T follicular helper cell (primary cell): ENCODE results near the gene HTR3C.
"Not testable (repeated sequence)": the region's sequence is repeated elsewhere in the genome, so short reads cannot be mapped to it uniquely, and the experiment has no call there.

Source experiments
- DNase-seq: peaks from one replicate; pipeline ENCODE4 v3.0.0-alpha.2; 2020; ENCODE audit warnings: low read depth
- total RNA-seq, 2 experiments: gene quantifications; one replicate each; lab custom pipeline; 2026; lab: John Stamatoyannopoulos, UW

The HTR3C gene, protein sequence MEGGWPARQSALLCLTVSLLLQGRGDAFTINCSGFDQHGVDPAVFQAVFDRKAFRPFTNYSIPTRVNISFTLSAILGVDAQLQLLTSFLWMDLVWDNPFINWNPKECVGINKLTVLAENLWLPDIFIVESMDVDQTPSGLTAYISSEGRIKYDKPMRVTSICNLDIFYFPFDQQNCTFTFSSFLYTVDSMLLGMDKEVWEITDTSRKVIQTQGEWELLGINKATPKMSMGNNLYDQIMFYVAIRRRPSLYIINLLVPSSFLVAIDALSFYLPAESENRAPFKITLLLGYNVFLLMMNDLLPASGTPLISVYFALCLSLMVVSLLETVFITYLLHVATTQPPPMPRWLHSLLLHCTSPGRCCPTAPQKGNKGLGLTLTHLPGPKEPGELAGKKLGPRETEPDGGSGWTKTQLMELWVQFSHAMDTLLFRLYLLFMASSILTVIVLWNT
- 0 reads per million in 2 experiments for total RNA-seq

DNA sequence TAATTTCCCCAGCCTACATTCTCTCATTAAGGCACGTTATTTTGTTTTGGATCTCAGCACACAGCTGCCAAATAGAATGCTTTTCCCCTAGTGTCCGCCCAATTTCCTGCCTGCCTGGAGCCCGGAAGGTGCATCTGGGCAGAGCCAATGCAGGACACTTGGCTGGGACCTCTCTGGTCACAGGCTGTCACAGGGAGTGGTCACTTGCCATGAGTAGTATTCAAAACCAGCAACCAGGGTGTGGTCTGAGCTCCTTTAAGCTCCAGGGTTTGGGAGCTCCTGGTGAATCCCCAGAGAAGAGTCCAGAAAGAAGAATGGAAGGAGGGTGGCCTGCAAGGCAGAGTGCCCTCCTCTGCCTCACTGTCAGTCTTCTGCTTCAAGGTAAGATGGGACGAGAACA, at the start of gene HTR3C:
Gene HTR3C, plus strand, starts transcription at position 281 of the 400 bp plus-strand sequence. Its CDS starts 34 bp downstream, at position 315.
- DNase-seq, result no peak

DNA sequence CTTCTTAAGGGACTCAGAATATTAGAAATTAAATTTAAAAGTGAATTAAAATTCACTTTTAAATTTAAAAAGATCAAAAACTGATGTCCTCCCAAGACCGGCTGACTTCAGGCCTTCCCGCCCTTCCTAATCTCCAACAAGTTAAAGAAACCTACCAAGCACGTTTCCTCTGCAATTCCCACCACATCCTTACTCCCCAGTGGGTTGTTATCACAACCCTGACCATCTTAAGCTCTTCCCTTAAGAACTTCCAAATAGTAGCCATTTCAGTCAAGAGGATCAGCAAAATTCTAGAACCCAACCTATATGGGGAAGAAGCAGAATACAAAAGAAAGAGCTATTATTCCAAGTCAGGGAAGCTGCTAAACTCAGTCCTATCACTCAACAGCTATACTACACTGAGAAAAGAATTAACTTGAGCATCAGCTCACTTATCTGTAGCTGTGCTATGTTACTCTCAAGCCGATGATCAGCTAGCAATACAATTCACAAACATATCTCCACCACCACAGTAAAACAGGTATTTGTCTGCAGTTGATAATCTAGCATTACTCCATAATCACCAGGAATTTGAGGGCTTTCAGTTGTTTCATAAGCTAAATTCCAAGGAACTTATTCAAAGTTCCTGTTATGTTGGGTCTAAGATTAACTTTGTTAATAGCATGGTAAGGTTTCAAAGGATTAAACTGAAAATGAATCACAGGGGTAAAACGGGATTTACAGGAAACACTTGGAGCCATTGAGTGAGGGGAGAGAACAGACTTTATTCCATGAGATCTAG, 49.5 kb upstream of the HTR3C start:
- DNase-seq, result no peak

DNA sequence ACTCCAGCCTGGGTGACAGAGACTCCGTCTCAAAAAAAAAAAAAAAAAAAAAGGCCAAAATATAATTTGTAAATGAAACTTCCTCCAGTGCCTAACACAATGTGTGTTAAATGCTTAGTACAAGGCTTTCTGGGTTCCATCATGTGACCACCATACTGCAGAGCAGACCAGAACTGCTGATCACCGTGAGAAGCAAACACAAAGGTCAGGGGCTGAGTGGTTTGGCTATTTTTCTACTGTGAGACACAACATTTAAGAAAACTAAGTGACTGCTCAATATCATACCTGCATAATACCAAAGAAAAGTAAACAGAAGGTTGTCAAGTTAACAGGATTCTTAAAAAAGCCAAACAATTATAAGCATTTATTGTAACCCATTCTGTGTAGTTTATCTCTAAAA, 48.4 kb upstream of the HTR3C start:
- DNase-seq, result no peak

DNA sequence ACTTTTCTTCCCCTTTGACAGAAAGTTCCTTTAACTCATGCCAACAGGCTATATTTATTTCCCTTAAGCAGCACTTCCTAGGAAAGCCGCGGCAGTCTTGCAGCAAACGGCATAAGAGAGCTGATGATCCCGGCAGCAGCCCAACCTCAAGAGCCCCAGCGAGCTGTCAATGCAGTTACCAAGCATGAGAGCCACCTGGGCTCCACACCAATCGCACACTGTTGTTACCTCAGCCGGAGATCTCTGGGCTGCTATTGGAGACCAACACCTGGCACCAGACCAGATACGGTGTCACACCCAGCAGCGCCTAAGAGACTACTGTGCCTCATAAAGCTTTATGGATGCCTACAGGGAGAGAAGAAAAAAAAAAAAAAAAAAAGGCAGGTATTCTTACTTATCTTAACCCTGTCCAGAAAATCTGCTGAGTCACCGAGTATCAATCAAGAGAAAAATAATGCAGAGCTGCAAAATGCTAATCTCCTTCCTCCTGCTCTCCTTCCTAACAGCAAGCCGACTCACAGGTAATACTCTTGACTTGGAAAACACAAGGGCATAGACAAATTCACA, 46.8 kb upstream of the HTR3C start:
- DNase-seq, result no peak

DNA sequence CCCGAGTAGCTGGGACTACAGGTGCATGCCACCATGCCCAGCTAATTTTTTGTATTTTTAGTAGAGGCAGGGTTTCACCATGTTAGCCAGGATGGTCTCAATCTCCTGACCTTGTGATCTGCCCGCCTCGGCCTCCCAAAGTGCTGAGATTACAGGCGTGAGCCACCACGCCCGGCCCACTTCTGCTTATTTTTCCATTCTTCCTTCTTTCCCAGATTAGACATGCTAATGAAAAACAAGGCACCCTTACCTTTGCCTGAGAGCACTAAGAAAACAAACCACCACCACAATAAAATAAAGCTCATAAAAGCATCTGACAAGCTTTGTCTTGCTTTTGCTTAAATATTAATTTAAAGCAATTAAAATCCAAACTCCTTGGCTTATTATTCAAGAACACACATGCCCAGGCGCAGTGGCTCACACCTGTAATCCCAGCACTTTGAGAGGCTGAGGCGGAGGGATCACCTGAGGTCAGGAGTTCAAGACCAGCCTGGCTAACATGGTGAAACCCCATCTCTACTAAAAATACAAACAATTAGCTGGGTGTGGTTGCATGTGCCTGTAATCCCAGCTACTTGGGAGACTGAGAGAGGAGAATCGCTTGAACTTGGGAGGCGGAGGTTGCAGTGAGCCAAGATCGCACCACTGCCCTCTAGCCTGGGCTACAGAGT, 45.6 kb upstream of the HTR3C start:
- not testable (repeated sequence) for DNase-seq

DNA sequence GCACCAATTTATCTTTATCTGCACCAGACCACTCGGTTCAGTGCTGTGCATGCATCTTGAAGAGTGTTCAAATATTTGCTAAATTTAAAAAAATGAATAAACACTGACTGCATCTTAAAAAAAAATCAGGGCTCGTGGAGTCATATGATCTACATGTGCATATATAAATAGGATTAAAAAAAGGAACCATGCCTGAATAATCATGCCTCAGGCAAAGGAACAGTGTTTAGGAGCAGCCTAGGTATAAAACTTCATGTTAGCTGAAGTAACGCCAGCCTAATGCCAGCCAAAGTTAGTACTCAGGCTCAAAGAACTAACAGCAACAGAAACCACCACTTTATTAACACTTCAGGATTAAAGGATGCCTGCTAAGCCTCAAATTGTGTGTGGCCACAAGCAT, 44.7 kb upstream of the HTR3C start:
- no peak for DNase-seq

DNA sequence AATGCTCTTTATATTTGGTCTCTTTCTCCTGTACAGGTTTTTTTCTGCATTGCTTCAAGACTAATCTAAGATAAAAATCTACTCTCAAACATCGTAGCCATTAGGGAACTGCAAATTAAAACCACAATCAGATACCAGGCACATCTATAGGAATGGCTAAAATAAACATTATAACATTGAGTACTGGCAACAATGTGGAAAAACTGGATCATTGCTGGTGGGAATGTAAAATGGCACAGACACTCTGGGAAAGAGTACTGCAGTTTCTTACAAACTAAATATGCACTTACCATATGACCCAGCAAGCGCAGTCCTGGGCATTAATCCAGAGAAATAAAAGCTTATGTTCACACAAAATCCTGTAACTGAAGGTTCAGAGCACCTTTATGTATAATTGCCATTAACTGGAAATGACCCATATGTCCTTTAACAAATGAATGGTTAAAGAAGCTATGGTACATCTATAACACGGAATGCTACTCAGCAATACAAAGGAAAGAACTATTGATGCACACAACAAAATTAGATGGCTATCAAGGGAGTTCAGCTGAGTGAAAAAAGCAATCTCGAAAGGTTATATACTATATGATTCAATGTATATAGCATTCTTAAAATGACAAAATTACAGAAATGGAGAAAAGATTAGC, 41.5 kb upstream of the HTR3C start:
- DNase-seq, result no peak

DNA sequence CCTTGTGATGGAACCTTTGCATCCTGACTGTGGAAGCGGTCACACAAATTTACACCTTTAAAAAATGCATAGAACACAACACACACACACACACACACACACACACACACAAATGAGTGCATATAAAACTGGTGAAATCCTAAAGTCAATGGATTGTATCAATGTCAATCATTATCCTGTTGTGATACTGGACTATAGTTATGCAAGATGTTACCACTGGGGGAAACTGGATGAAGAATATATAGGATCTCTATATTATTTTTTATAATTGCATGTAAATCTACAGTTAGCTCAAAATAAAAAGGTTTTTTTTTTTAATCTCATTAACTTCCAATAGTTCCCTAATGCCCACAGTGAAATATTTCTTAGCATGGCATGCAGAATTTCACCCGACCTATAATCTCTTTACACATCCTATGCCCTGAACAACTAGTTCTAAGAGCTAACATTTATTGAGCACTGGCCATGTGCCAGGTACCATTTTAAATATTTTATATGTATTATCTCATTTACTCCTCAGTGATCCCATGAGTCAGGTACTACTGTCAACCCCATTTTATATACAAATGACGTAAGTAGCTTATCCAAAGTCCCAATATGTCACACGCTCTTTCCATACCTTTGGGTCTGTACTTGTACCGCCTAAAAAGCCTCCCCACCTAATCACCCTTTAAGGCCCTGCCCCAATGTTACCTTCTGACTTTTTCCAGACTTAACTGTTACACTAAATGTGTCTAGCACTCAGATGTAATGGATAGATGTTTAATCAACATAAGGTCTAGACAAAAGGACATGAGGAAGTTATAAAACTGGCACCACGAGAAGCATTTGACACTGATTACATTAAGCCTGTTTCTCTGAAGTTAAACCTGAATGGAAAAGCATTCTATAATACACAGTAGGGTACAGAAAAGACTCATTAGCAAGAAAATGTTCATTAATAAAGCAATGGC, 40.6 kb upstream of the HTR3C start:
- no peak for DNase-seq

DNA sequence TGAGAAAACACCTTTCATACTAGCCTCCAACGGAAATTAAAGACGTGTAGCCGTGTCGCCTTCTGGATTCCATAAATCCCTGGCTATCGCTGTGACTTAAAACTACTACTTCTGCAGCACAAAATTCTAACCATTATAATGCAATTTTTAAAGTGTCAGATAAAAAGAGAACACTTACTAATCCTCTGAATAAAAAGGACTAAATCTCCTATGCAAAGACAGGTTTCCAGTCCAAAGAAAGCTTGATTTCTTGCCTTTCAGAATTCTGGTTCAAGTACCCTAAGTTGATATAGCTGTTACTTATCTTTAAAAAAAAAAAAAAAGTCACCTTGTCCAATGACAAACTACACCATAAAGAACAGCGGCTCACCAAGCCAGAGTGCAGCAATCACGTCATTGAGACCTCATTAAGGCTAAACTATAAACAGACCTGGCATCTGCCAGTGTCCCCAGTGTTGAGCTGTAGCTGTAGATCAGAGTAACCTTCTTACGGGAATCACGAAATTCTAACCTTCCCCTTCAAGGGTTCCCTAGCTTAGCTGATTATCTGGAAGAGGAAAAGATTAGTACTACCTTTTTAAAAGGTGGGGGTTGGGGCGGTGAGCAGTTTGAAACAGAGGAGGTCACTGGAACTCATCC, 37.3 kb upstream of the HTR3C start:
- DNase-seq, result no peak

DNA sequence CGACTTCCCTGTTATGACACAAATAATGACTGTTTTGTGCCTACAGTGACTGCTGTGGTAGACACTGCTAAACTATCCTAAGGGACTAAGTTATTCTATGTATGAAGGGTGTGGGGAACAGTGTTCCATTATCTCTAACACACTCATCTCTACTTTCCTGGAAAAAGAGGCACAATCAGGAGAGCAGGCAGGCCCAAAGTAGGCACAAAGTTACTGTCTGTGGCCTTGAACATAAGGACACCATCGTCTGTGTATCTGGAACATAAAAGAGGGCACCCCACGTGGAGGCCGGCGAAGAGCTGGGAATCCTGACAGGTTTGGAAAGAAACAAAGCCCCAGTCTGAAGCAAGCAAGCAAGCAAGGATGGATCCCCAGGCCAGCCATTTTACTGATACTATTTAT, 36.7 kb upstream of the HTR3C start:
- no peak for DNase-seq

DNA sequence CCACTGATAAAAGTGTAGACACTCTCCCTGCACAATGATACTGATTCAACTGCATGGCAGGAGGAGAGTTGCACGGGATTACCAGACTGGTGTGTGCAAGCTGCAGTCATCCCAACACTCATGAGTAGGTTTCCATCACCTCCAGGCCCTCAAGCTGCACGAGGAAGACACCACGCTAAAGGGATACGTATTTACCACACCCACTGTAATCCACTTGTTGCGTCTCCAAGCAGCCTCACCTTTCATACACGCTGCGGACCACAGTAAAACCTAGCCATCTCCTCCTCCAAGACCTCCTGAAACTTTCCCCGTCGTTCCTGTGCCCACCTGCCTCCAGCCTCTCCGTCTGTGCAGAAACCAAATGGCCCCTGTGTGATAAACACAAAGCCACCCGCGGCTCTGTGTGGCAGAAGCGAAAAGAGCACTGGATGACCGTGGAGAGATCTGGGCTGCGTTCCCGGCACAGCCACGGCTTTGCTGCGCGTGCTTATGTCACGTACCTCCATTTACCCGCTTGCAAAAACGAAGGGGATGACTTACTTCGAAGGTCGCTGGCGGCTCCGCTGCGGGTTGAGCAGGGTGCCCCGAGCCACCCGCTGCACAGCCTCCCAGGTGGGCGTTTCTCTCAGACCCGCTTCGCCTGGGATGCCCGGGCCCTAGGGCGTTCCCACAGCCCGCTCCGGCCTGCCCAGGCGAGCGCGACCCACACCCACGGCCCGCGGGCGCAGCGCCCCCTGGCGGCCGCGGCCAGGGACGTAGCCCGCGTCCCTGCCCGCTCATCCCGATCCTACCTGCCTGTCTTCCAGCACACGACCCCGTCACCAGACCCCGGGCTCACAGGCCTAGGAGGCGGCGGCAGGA, 35.8 kb upstream of the HTR3C start:
- no peak for DNase-seq

DNA sequence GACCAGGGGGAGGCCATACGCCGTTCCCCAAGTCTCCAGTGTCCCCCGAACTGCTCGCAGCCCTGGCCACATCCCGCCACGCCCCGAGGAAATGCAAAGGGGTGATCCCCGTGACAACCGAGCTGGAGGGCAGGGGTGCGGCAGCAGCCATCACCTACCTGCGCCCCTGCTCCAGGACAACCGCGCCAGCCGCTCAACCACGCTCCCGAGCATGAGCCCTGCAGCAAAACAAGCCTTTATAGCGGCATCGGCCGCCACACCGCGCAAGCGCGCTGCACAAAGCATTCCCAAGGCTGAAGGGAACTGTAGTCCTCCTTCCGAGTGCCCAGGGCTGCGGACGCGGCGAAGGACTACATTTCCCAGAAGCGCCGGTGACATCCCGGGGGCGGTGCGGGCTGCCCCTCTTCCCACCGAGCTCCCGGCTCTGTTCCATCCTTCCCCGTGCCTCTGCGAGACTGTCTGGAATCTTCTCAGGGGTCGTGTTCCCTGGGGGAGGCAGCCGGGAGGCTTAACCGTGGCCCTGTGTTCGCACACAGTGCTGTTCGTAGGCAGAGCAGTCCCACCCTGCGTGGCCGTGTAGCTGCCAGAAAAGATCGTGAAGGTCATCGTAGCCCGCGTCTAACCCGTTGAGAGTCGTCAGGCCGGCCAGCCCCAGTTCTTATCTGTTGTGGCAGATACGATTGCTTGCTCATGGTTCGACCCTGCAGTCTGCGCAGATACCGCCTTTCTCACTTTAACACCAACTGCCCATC, 35.0 kb upstream of the HTR3C start, which contains the start of gene ABCC5:
Gene ABCC5, minus strand, starts transcription at position 213 of the 752 bp plus-strand sequence. CDS start 3,492 bp downstream, outside the sequence.
- peak; percentile 73 for DNase-seq

DNA sequence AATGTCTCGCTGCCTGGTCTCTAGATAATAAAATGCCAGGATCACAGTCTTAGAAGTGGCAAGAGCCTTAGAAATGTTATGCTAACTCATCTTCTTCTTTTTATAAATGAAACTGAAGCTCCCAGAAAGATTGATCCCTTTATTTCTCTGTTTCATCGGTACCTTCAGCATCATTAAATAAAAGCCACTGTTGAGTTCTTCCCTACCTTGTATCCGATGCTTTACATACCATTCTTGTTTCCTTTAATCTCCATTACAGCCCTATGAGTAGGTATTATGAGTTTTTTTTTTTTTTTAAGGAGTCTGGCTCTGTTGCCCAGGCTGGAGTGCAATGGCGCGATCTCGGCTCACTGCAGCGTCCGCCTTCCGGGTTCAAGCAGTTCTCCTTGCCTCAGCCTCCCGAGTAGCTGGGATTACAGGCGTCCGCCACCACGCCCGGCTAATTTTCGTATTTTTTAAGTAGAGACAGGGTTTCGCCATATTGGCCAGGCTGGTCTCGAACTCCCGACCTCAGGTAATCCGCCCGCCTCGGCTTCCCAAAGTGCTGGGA, 34.3 kb upstream of the HTR3C start:
- DNase-seq, result no peak

DNA sequence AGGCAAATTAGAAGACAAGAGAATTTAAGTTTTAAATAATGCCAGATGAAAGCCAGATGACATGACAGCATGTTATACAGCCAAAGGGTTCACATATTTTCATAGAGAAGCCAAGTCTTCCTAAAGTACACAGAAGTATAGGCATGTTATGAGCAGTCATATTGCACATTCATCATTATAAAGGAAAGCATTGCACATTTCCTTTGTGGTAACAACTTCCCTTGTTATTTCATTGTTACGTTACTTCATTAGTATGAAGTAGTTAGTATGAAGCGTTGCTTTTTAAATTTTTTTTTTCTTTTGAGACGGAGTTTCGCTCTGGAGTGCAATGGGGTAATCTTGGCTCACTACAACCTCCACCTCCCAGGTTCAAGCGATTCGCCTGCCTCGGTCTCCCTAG, 30.5 kb upstream of the HTR3C start:
- no peak for DNase-seq

DNA sequence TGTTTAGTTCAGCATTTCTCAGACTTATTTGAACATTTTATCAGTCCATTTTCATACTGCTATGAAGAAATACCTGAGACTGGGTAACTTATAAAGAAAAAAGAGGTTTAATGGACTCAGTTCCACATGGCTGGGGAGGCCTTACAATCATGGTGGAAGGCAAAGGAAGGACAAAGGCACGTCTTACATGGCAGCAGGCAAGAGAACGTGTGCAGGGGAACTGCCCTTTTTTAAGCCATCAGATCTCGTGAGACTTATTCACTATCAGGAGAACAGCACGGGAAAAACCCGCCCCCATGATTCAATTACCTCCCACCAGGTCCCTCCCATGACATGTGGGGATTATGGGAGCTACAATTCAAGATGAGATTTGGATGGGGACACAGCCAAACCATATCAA, 27.6 kb upstream of the HTR3C start:
- DNase-seq, result not testable (repeated sequence)

DNA sequence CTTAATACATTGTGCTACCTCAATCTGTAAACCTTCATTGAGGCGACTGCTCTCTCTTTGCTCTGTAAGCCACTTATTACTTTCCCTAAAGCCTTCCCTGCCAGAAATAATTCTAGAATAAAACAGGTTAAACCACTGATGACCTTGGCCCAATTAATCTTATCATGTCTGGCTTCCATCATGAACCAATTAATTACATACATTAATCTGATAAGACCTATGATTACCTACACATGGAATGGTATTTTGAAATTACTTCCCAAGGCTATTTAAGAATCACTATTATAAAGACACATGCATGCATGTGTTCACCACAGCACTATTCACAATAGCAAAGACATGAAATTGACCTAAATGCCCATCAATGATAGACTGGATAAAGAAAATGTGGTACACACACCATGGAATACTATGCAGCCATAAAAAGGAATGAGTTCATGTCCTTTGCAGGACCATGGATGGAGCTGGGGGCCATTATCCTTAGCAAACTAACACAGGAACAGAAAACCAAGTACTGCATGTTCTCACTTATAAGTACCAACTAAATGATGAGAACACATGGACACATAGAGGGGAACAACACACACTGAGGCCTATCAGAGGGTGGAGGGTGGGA, 24.5 kb upstream of the HTR3C start:
- not testable (repeated sequence) for DNase-seq

DNA sequence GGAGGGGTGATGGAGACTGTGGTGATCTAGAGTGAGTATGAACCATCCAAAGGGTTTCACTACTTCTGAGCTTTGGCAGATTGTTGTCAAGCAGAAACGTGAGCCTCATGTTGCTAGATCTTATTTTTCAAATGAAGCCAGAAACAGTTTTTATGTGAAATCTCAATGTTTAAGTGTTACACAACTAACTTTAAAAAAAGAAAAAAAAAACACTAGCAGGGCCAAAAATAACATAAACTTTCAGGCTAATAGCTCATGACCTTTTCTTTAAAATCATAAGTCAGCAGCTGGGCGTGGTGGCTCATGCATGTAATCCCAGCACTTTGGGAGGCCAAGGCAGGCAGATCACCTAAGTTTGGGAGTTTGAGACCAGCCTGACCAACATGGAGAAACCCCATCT, 23.4 kb upstream of the HTR3C start:
- DNase-seq, result no peak
